ENCODE measurements around the gene DR1. TPM values are rescaled to one million over a fixed set of nuclear protein-coding genes. Genes with fewer than 3 reads are reported as not detected.

DR1 gene
- total and polyA plus RNA-seq, 2 of the 8 experiments (the other 6 are each of a cell fraction or from before 2014, with no cell fraction given), result 13.1 to 62.3 TPM

- TF ChIP-seq, protein P1, sequence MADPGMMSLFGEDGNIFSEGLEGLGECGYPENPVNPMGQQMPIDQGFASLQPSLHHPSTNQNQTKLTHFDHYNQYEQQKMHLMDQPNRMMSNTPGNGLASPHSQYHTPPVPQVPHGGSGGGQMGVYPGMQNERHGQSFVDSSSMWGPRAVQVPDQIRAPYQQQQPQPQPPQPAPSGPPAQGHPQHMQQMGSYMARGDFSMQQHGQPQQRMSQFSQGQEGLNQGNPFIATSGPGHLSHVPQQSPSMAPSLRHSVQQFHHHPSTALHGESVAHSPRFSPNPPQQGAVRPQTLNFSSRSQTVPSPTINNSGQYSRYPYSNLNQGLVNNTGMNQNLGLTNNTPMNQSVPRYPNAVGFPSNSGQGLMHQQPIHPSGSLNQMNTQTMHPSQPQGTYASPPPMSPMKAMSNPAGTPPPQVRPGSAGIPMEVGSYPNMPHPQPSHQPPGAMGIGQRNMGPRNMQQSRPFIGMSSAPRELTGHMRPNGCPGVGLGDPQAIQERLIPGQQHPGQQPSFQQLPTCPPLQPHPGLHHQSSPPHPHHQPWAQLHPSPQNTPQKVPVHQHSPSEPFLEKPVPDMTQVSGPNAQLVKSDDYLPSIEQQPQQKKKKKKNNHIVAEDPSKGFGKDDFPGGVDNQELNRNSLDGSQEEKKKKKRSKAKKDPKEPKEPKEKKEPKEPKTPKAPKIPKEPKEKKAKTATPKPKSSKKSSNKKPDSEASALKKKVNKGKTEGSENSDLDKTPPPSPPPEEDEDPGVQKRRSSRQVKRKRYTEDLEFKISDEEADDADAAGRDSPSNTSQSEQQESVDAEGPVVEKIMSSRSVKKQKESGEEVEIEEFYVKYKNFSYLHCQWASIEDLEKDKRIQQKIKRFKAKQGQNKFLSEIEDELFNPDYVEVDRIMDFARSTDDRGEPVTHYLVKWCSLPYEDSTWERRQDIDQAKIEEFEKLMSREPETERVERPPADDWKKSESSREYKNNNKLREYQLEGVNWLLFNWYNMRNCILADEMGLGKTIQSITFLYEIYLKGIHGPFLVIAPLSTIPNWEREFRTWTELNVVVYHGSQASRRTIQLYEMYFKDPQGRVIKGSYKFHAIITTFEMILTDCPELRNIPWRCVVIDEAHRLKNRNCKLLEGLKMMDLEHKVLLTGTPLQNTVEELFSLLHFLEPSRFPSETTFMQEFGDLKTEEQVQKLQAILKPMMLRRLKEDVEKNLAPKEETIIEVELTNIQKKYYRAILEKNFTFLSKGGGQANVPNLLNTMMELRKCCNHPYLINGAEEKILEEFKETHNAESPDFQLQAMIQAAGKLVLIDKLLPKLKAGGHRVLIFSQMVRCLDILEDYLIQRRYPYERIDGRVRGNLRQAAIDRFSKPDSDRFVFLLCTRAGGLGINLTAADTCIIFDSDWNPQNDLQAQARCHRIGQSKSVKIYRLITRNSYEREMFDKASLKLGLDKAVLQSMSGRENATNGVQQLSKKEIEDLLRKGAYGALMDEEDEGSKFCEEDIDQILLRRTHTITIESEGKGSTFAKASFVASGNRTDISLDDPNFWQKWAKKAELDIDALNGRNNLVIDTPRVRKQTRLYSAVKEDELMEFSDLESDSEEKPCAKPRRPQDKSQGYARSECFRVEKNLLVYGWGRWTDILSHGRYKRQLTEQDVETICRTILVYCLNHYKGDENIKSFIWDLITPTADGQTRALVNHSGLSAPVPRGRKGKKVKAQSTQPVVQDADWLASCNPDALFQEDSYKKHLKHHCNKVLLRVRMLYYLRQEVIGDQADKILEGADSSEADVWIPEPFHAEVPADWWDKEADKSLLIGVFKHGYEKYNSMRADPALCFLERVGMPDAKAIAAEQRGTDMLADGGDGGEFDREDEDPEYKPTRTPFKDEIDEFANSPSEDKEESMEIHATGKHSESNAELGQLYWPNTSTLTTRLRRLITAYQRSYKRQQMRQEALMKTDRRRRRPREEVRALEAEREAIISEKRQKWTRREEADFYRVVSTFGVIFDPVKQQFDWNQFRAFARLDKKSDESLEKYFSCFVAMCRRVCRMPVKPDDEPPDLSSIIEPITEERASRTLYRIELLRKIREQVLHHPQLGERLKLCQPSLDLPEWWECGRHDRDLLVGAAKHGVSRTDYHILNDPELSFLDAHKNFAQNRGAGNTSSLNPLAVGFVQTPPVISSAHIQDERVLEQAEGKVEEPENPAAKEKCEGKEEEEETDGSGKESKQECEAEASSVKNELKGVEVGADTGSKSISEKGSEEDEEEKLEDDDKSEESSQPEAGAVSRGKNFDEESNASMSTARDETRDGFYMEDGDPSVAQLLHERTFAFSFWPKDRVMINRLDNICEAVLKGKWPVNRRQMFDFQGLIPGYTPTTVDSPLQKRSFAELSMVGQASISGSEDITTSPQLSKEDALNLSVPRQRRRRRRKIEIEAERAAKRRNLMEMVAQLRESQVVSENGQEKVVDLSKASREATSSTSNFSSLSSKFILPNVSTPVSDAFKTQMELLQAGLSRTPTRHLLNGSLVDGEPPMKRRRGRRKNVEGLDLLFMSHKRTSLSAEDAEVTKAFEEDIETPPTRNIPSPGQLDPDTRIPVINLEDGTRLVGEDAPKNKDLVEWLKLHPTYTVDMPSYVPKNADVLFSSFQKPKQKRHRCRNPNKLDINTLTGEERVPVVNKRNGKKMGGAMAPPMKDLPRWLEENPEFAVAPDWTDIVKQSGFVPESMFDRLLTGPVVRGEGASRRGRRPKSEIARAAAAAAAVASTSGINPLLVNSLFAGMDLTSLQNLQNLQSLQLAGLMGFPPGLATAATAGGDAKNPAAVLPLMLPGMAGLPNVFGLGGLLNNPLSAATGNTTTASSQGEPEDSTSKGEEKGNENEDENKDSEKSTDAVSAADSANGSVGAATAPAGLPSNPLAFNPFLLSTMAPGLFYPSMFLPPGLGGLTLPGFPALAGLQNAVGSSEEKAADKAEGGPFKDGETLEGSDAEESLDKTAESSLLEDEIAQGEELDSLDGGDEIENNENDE (IDR thresholded peaks at IDR 0.05; ENCODE audit: insufficient replicate concordance, low read length), result no peak
- TF ChIP-seq ZNF274 (IDR thresholded peaks at IDR 0.05; ENCODE audit: borderline replicate concordance, extremely low read depth, low read length) (no peak), GTF2F1 (IDR thresholded peaks at IDR 0.05; ENCODE audit: borderline replicate concordance, low read depth, low read length) (no peak)
Measured at GRCh38 chr1:93317943-93318342, 27.8 kb upstream of the DR1 start (continued).
